Activated CD8-positive, alpha-beta memory T cell treated with anti-CD3 and anti-CD28 coated beads, Interleukin-2, amount 10 ng/mL, durations not matched to agents 7 days and 5 days (primary cell): ENCODE data around the gene NABP1. TPM values are rescaled to one million over a fixed set of nuclear protein-coding genes. Genes with fewer than 3 reads are reported as not detected.

Experiments used
- ATAC-seq: fragments of 150-1000 bp; cut with Tn5 transposase; one replicate; pipeline ENCODE4 v1.10.0; 2021; ENCODE audit warnings: moderate library complexity
- CTCF ChIA-PET: fragments of 350-600 bp; sonication (Branson Sonifier 250); formaldehyde crosslinking; loops from one replicate; lab custom pipeline; 2021; ENCODE audit warnings: antibody characterized with exemption; lab: Charles Lee
- DNase-seq: peaks from one replicate; pipeline ENCODE4 v3.0.0-alpha.2; 2020
- H3K27ac Mint-ChIP-seq: one replicate; pipeline ENCODE4 v1.8.0; 2021; ENCODE audit warnings: mild to moderate bottlenecking, mixed read lengths
- H3K27me3 Mint-ChIP-seq: one replicate; pipeline ENCODE4 v1.8.0; 2021; ENCODE audit warnings: mixed read lengths
- H3K36me3 Mint-ChIP-seq: one replicate; pipeline ENCODE4 v1.8.0; 2021; ENCODE audit warnings: mild to moderate bottlenecking, mixed read lengths
- H3K4me1 Mint-ChIP-seq: one replicate; pipeline ENCODE4 v1.8.0; 2021; ENCODE audit warnings: mixed read lengths
- H3K4me3 Mint-ChIP-seq: one replicate; pipeline ENCODE4 v1.8.0; 2021; ENCODE audit warnings: mild to moderate bottlenecking, moderate library complexity, mixed read lengths
- H3K9me3 Mint-ChIP-seq: one replicate; pipeline ENCODE4 v1.8.0; 2022; ENCODE audit warnings: low read depth, mixed read lengths
- total RNA-seq, 2 experiments: library from RNA; stranded (reverse); gene quantifications; one replicate each; pipeline ENCODE4 v1.2.3, GENCODE V29; 2021

NABP1 gene
- 10 to 100 TPM; 49.2 to 52.3 TPM for total RNA-seq

DNA sequence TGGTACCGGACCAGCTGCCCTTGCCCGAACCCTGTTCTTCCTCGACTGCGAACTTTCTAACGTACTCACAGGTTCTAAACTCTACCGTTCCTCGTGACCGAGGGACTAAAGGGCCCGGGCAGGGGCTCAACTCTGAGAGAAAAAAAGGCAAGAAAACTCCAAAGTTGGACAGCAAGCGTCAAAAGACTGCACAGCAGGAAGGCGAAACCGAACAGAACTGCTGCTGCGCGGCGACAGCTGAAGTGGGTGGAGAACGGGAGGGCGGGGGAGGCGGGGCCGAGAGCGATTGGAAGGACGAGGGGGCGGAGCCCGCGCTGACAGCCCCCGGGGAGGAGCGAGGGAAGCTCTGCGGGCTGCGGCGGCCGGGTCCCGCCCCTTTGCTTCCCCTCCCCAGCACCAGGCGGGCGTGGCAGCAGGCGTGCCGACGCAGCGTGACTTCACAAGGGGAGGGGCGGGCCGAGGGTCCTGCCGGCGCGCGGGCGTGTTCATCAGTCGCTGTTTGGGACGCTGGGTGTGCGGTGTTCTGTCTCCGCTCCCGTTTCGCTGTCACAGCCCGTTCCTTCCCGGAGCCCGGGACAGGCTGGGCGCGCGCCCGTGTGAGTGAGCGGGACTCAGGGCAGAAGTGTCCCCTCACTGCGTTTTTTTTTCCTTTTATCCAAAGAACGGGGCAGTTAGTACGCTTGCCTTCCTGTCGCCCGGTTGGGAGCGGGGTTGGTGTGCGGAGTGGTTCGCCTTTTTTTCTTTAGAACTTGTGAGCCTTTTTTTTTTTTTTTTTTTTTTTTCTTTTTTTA is at the start of gene NABP1:
NABP1 (plus strand) TSS at position 491 of the 791 bp plus-strand sequence. CDS start 479 bp downstream, outside the sequence.
- Mint-ChIP-seq H3K36me3 (peaks cover 31% of the 10 kb centered on the region), H3K27ac (peak within 1 kb of the TSS; percentile 100), H3K4me1 (peaks cover 49% of the 10 kb centered on the region), H3K4me3 (peak within 1 kb of the TSS; percentile 100), H3K27me3 (no peaks in the 10 kb centered on the region), H3K9me3 (no peaks in the 10 kb centered on the region)
- ATAC-seq (peak; percentile 81), DNase-seq (peak; percentile 99)
- CTCF ChIA-PET: interaction anchor here (0.7 to 1.9 kb wide), 8 partner anchors 14 to 1915 kb away, joined by 3 to 7 read pairs (median 3); partner anchors contain the start of gene OSGEPL1

- peaks cover 2% of the 10 kb centered on the region for H3K36me3 Mint-ChIP-seq
- no peak for ATAC-seq
- H3K4me3 Mint-ChIP-seq: no peak overlapping the region
- DNase-seq: no peak
- no peak overlapping the region for H3K27ac Mint-ChIP-seq
- H3K4me1 Mint-ChIP-seq: peaks cover 14% of the 10 kb centered on the region
- H3K9me3 Mint-ChIP-seq: no peaks in the 10 kb centered on the region
- H3K27me3 Mint-ChIP-seq: peaks cover 16% of the 10 kb centered on the region
- CTCF ChIA-PET: interaction anchor here (1.7 kb wide), 1 partner anchor 11 kb away, joined by 5 read pairs; no protein-coding TSS in a partner anchor
These were observed 48.9 kb upstream of the NABP1 start for GRCh38 chr2:191629001-191629453.

- DNase-seq (no peak), ATAC-seq (no peak)
- peaks cover under 1% of the 10 kb centered on the region for H3K36me3 Mint-ChIP-seq
- H3K4me1 Mint-ChIP-seq: peaks cover 6% of the 10 kb centered on the region
- peaks cover 17% of the 10 kb centered on the region for H3K27me3 Mint-ChIP-seq
- H3K27ac Mint-ChIP-seq: no peak overlapping the region
- CTCF ChIA-PET: no interaction called here
- H3K9me3 Mint-ChIP-seq: no peaks in the 10 kb centered on the region
- no peak overlapping the region for H3K4me3 Mint-ChIP-seq
These were observed 47.8 kb upstream of the NABP1 start for GRCh38 chr2:191629976-191630712.

- Mint-ChIP-seq H3K27me3 (peaks cover 33% of the 10 kb centered on the region), H3K4me1 (peaks cover 17% of the 10 kb centered on the region), H3K36me3 (no peaks in the 10 kb centered on the region), H3K27ac (no peak overlapping the region), H3K9me3 (no peaks in the 10 kb centered on the region), H3K4me3 (no peak overlapping the region)
- CTCF ChIA-PET: no interaction called here
- ATAC-seq (no peak), DNase-seq (no peak)
These were observed 46.2 kb upstream of the NABP1 start for GRCh38 chr2:191631754-191632153.

- H3K36me3 Mint-ChIP-seq: no peaks in the 10 kb centered on the region
- H3K4me1 Mint-ChIP-seq: peaks cover 24% of the 10 kb centered on the region
- no peaks in the 10 kb centered on the region for H3K9me3 Mint-ChIP-seq
- no peak overlapping the region for H3K4me3 Mint-ChIP-seq
- ATAC-seq (no peak), DNase-seq (no peak)
- no peak overlapping the region for H3K27ac Mint-ChIP-seq
- peaks cover 36% of the 10 kb centered on the region for H3K27me3 Mint-ChIP-seq
- CTCF ChIA-PET: no interaction called here
These were observed 45.5 kb upstream of the NABP1 start for GRCh38 chr2:191632426-191632825.

- Mint-ChIP-seq H3K4me3 (no peak overlapping the region), H3K27ac (no peak overlapping the region), H3K36me3 (no peaks in the 10 kb centered on the region), H3K9me3 (no peaks in the 10 kb centered on the region), H3K27me3 (peaks cover 26% of the 10 kb centered on the region), H3K4me1 (peaks cover 43% of the 10 kb centered on the region)
- ATAC-seq (no peak), DNase-seq (no peak)
- CTCF ChIA-PET: no interaction called here
These were observed 43.1 kb upstream of the NABP1 start for GRCh38 chr2:191634791-191635190.

DNA sequence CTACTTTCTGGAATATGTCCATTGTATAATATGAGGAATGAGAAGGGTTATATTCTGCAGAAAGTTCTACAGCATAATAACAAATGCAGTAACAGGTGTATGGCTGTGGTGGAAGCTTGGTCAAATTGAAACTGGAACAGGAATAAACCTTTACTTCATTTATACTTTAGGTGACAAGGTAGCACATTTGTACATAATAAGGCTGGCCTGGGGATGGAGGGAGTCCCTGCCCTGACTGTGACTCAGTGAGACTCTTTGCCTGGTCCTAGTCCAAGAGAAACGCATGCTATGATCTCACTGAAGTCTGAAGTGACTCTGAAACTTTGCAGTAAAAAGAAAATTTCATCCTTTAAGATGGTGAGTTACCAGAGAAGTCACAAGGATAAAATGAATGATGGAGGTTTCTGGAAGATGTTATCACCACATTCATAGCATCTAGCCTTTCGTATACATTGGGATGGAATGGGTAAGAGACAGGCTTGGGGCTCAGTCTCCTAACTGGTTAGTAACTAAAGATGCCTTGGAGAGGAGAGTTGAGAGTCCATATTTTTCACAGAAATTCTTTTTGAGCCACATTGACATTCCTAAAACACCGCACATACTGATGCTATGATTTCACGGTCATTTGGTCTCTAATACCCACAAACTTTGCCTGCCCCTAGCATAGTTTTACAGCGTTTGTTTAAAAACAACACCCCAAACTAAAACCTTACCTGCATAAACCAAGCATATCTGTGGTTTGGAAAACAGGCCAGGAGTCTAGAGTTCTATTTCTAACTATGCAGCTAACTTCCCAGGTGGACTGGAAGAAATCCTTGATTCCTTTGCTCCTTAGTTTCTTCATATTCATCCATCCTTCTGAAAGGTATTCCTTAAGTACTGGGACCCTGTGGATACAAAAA is 42.4 kb upstream of the NABP1 start:
- Mint-ChIP-seq H3K36me3 (peaks cover 2% of the 10 kb centered on the region), H3K27me3 (peaks cover 26% of the 10 kb centered on the region), H3K9me3 (no peaks in the 10 kb centered on the region), H3K4me3 (no peak overlapping the region), H3K27ac (no peak overlapping the region), H3K4me1 (peaks cover 47% of the 10 kb centered on the region)
- no peak for DNase-seq
- CTCF ChIA-PET: interaction anchor here (1.1 to 1.3 kb wide), 2 partner anchors 23 to 80 kb away, joined by 3 read pairs; no protein-coding TSS in a partner anchor
- peak; percentile 47 for ATAC-seq

DNA sequence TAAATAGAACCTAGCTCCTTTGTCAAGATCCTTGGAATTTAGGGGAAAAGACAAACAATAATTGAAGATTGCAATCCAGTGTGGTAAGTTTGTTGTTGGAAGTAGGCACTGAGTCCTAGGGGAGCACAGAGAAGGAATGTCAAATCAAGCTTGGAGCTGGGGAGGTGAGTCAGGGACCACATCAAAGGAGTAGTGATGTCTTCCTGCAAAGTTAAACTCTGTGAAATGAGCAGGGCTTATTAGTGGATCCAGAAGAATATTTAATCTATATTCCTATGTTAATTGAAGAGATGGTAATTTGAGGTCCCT is 41.7 kb upstream of the NABP1 start:
- H3K4me1 Mint-ChIP-seq: peaks cover 49% of the 10 kb centered on the region
- H3K9me3 Mint-ChIP-seq: no peaks in the 10 kb centered on the region
- peaks cover 32% of the 10 kb centered on the region for H3K27me3 Mint-ChIP-seq
- peaks cover 2% of the 10 kb centered on the region for H3K36me3 Mint-ChIP-seq
- ATAC-seq (no peak), DNase-seq (no peak)
- H3K4me3 Mint-ChIP-seq: no peak overlapping the region
- CTCF ChIA-PET: interaction anchor here (1.1 to 1.3 kb wide), 3 partner anchors 22 to 81 kb away, joined by 3 read pairs; no protein-coding TSS in a partner anchor
- H3K27ac Mint-ChIP-seq: no peak overlapping the region

DNA sequence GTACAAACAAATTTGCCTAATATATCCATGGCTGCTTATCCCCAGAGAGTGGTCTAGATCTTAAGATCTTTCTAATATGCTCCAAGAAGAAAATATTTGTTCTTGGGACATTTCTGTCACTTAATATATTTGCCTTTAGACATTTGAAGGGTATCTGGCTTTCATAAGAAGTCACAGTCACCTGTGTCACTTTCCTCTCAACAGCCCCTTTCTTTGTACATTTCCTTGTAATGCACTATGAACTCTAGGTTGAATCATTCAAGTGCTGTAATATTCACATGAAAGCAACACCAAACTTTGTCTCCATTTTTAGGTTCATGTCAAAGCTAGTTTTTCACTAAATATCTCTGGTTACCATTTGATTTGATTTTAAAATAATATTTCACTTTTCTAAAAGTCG is 41.4 kb upstream of the NABP1 start:
- CTCF ChIA-PET: interaction anchor here (0.7 to 1.3 kb wide), 5 partner anchors 11 to 81 kb away, joined by 3 to 4 read pairs (median 3); no protein-coding TSS in a partner anchor
- ATAC-seq (no peak), DNase-seq (no peak)
- Mint-ChIP-seq H3K27me3 (peaks cover 36% of the 10 kb centered on the region), H3K4me1 (peaks cover 49% of the 10 kb centered on the region), H3K9me3 (no peaks in the 10 kb centered on the region), H3K4me3 (no peak overlapping the region), H3K27ac (no peak overlapping the region), H3K36me3 (peaks cover 2% of the 10 kb centered on the region)

DNA sequence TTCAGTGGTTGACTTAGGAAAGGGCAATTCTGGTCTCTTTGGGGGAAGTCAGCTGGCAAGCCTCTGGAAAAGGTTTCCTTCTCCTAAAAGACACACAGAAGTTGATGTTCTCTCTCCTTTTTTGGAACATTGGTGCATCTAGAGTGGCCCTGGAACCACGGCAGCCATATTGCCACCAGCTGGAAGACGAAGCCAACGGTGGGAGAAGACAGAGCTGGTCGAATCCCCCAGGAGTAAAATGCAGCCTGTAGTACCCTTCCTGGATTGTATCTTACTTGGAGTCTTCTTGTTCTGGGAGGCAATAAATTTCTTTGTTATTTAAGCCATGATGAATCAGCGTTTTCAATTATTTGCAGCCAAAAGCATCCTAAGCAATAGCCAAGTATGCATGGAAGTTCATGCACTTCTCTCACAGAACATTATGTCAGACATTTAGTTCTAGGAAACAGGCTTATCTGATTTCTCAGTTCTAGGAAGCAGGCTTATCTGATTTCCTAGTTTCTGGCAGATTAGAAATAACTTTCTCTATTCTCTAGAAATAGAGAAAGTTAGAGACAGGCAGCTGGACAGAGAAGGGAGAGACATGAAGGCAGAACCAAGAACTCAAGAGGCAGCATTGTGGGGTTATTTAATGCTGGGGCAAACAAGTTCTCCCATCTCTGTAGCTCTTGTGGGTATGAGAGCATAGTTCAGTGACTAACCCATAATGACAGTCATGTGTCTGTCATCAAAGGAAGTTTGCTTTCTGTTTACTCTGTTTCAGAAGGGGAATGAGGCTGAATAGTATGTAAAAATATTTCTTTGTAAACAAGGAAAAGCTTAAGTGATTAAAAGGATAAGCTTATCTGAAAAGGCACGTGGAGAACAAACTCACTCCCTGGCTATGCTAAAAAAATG is 40.5 kb upstream of the NABP1 start:
- CTCF ChIA-PET: interaction anchor here (0.7 to 2.0 kb wide), 10 partner anchors 12 to 420 kb away, joined by 3 to 12 read pairs (median 3); no protein-coding TSS in a partner anchor
- Mint-ChIP-seq H3K9me3 (no peaks in the 10 kb centered on the region), H3K4me1 (peaks cover 51% of the 10 kb centered on the region), H3K27me3 (peaks cover 40% of the 10 kb centered on the region), H3K4me3 (peak overlapping the region; percentile 11), H3K27ac (peak overlapping the region; percentile 80), H3K36me3 (peaks cover 2% of the 10 kb centered on the region)
- DNase-seq: no peak
- ATAC-seq: peak; percentile 89

DNA sequence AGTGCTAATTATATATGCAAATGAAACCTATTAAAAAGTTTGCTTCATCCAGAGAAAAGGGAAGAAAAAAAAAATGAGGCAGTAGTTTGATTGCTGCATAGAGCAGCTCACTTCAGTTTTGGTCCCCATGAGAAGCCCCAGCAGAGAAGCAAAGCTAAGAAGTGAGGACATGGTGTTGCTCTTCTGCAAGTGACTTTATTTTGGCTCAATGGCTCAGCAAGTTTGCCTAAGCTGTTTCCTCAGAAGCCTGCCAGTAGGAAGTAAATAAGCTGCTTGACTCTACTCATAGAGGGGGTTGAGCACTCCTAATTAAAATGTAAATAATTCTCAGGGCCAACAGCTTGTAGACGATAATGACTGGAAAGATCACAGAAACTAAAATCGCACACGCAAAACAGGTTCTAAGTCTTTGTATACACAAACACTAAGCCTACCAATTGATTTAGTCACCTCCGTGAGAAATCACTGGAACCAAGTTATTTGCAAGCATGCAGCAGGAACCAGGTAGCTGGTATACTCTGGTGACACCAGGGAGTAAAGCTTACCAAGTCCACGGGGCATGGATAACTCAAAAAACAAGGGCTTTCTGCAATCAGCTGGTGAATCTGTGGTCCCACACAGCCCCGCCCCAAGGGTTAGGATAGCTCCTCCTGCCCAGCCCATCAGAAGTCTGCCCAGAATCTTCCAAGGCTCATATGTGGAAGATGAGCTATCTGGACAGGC is 39.7 kb upstream of the NABP1 start:
- Mint-ChIP-seq H3K9me3 (no peaks in the 10 kb centered on the region), H3K36me3 (peaks cover 2% of the 10 kb centered on the region), H3K27ac (peak overlapping the region; percentile 80), H3K4me3 (peak overlapping the region; percentile 11), H3K4me1 (peaks cover 52% of the 10 kb centered on the region), H3K27me3 (peaks cover 38% of the 10 kb centered on the region)
- ATAC-seq (peak; percentile 6), DNase-seq (no peak)
- CTCF ChIA-PET: interaction anchor here (0.9 to 2.0 kb wide), 7 partner anchors 21 to 420 kb away, joined by 3 to 12 read pairs (median 4); no protein-coding TSS in a partner anchor
